Activated naive CD8-positive, alpha-beta T cell treated with anti-CD3 and anti-CD28 coated beads, Interleukin-2, amount 50 U/mL, for 24 hours (primary cell): ENCODE results near the gene PALD1.
A peak's percentile ranks its signal among the peaks of the same experiment; 100 is the strongest.

Experiments
- ATAC-seq: fragments of 150-1000 bp; cut with Tn5 transposase; one replicate; pipeline ENCODE4 v1.10.0; 2021
- DNase-seq: peaks from one replicate; pipeline ENCODE4 v3.0.0; 2021
- H3K27ac Mint-ChIP-seq: one replicate; pipeline ENCODE4 v1.8.0; 2021; ENCODE audit warnings: mild to moderate bottlenecking, mixed read lengths
- H3K27me3 Mint-ChIP-seq: one replicate; pipeline ENCODE4 v1.8.0; 2021; ENCODE audit warnings: mixed read lengths
- H3K36me3 Mint-ChIP-seq: one replicate; pipeline ENCODE4 v1.8.0; 2021; ENCODE audit warnings: low read depth, mixed read lengths
- H3K4me1 Mint-ChIP-seq: one replicate; pipeline ENCODE4 v1.8.0; 2021; ENCODE audit warnings: mixed read lengths
- H3K4me3 Mint-ChIP-seq: one replicate; pipeline ENCODE4 v1.8.0; 2021; ENCODE audit warnings: mild to moderate bottlenecking, moderate library complexity, mixed read lengths
- H3K9me3 Mint-ChIP-seq: one replicate; pipeline ENCODE4 v1.8.0; 2021; ENCODE audit warnings: mixed read lengths

Gene PALD1

DNA sequence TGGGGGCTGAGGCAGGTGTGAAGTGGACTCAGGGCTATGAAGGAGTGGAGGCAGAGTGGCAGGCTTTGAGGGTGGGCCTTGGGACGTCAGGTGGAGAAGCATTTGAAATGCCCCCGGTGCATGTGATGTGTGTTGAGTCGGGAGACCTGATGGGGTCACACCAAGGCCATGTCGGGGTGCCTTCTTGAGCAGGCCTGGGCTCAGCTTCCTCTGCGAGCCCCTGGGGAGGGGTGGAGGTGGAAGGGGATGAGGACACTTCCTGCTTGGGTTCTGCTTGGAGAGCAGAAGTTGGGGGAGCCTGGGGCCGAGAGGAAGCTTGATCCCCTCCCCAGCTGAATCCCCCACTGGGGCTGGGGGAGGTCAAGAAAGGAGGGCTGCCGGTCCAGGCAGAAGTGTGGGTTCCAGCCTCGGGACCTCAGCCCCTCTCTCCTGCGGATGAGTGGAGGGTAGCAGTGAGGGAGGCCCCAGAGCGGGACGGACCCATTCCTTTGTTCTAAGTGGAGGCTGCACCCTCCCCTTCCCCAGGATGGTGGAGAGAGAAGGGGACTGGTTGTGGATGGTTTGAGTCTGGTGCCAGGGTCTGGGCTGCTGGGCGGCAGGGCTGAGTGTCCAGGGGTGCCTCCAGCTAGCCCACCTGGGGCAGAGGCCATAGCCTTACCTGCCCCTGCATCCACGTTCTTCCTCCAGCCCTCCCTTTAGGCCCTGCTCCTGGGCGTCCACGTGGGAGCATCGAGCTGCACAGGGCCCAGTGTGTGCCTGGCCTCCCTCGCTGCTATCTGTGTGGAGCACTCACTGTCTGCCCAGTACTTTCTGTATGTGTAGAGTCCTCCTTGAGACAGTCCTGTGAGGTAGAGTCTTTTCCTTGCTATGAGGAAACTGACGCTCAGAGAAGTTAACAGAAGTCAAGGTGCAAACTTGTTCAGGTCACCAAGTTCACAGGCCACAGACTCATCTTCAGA lies 87.3 kb downstream of the PALD1 start:
- ATAC-seq (no peak), DNase-seq (no peak)
- H3K4me3 Mint-ChIP-seq, result no peak overlapping the region
- no peaks in the 10 kb centered on the region for H3K9me3 Mint-ChIP-seq
- H3K36me3 Mint-ChIP-seq, result peaks cover 3% of the 10 kb centered on the region
- H3K4me1 Mint-ChIP-seq, result peaks cover 26% of the 10 kb centered on the region
- no peak overlapping the region for H3K27ac Mint-ChIP-seq
- H3K27me3 Mint-ChIP-seq, result no peaks in the 10 kb centered on the region

DNA sequence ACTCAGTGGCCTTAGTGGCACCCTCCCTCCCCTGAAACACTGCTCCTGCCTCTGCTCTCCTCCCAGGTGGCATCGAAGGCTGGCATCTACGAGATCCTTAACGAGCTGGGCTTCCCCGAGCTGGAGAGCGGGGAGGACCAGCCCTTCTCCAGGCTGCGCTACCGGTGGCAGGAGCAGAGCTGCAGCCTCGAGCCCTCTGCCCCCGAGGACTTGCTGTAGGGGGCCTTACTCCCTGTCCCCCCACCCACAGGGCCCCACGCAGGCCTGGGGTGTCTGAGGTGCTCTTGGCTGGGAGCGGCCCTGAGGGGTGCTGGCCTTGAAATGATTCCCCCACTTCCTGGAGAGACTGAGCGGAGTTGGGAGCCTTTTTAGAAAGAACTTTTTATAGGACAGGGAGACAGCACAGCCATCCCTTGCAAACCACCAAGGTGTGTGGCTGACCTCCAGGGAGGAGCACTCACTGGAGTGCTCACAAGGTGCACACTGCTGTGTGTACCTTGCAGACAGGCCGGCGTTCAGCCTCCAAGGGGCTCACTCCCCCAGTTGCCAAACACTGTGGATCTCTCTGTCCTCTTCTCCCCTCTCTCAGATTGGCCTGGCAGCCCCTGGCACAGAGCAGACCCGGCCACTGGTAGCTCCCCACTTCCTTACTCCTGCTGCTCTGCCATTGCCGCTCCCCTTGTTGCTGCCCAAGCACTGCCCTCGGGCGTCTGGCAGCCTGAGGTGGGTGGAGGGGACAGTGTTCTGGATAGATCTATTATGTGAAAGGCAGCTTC lies 88.1 kb downstream of the PALD1 start:
- Mint-ChIP-seq H3K27me3 (no peaks in the 10 kb centered on the region), H3K27ac (no peak overlapping the region), H3K4me1 (peaks cover 27% of the 10 kb centered on the region), H3K9me3 (no peaks in the 10 kb centered on the region), H3K4me3 (no peak overlapping the region), H3K36me3 (peaks cover 3% of the 10 kb centered on the region)
- ATAC-seq (no peak), DNase-seq (no peak)

- Mint-ChIP-seq H3K4me3 (no peak overlapping the region), H3K9me3 (no peaks in the 10 kb centered on the region), H3K36me3 (peaks cover 3% of the 10 kb centered on the region), H3K4me1 (peaks cover 24% of the 10 kb centered on the region), H3K27ac (no peak overlapping the region), H3K27me3 (no peaks in the 10 kb centered on the region)
- DNase-seq (no peak), ATAC-seq (no peak)
Observed at GRCh38 chr10:70567603-70568002, 89.0 kb downstream of the PALD1 start.

- Mint-ChIP-seq H3K36me3 (peaks cover 3% of the 10 kb centered on the region), H3K27me3 (no peaks in the 10 kb centered on the region), H3K27ac (no peak overlapping the region), H3K9me3 (no peaks in the 10 kb centered on the region), H3K4me1 (peaks cover 20% of the 10 kb centered on the region), H3K4me3 (no peak overlapping the region)
- no peak for DNase-seq
- ATAC-seq, result no peak
Observed at GRCh38 chr10:70568113-70568512, 89.5 kb downstream of the PALD1 start.

DNA sequence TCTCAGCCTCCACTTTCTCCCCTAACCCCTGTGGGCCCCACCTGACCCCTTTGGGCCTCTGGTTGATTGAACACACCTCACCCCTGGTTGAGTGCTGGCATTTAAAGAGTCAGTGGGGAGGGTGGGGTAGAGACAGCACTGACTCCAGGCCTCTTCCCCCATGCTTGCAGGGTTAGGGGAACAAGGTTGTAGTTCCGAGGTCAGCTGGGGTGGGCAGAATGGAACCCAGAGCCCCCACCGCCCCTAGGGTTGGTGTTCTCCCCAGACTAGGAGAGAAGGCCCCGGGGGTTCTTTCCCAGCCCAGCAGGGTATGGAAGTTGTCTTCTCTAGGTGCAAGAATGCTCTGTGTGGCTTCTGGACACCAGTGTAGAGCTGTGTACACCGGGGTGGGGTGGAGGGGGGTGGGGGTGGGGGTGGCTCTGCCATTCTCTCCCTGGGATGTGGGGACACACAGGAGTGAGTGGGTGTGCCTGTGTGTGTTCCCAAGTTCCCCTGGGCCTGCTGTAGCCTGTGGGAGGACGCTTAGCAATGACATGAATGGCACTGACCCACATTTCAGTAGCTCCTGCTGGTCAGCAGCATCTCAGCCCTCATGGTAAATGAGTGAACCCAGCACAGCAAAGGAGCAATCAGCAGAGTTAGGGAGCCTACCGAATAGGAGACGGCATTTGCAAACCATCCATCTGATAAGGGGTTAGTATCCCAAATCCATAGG lies 90.4 kb downstream of the PALD1 start:
- H3K9me3 Mint-ChIP-seq, result no peaks in the 10 kb centered on the region
- H3K27ac Mint-ChIP-seq, result no peak overlapping the region
- H3K27me3 Mint-ChIP-seq, result no peaks in the 10 kb centered on the region
- peaks cover 16% of the 10 kb centered on the region for H3K4me1 Mint-ChIP-seq
- H3K4me3 Mint-ChIP-seq, result no peak overlapping the region
- peaks cover 3% of the 10 kb centered on the region for H3K36me3 Mint-ChIP-seq
- DNase-seq (no peak), ATAC-seq (no peak)

GRCh38 chr10:70571236-70571635 lies 92.7 kb downstream of the PALD1 start:
- Mint-ChIP-seq H3K27me3 (no peaks in the 10 kb centered on the region), H3K36me3 (peaks cover 3% of the 10 kb centered on the region), H3K27ac (no peak overlapping the region), H3K4me1 (peaks cover 26% of the 10 kb centered on the region), H3K4me3 (no peak overlapping the region), H3K9me3 (no peaks in the 10 kb centered on the region)
- DNase-seq (no peak), ATAC-seq (no peak)

GRCh38 chr10:70571636-70572439 lies 93.3 kb downstream of the PALD1 start:
- no peak overlapping the region for H3K4me3 Mint-ChIP-seq
- H3K27ac Mint-ChIP-seq, result no peak overlapping the region
- H3K36me3 Mint-ChIP-seq, result peaks cover 3% of the 10 kb centered on the region
- no peak for DNase-seq
- H3K4me1 Mint-ChIP-seq, result peaks cover 32% of the 10 kb centered on the region
- no peak for ATAC-seq
- H3K9me3 Mint-ChIP-seq, result no peaks in the 10 kb centered on the region
- H3K27me3 Mint-ChIP-seq, result no peaks in the 10 kb centered on the region

DNA sequence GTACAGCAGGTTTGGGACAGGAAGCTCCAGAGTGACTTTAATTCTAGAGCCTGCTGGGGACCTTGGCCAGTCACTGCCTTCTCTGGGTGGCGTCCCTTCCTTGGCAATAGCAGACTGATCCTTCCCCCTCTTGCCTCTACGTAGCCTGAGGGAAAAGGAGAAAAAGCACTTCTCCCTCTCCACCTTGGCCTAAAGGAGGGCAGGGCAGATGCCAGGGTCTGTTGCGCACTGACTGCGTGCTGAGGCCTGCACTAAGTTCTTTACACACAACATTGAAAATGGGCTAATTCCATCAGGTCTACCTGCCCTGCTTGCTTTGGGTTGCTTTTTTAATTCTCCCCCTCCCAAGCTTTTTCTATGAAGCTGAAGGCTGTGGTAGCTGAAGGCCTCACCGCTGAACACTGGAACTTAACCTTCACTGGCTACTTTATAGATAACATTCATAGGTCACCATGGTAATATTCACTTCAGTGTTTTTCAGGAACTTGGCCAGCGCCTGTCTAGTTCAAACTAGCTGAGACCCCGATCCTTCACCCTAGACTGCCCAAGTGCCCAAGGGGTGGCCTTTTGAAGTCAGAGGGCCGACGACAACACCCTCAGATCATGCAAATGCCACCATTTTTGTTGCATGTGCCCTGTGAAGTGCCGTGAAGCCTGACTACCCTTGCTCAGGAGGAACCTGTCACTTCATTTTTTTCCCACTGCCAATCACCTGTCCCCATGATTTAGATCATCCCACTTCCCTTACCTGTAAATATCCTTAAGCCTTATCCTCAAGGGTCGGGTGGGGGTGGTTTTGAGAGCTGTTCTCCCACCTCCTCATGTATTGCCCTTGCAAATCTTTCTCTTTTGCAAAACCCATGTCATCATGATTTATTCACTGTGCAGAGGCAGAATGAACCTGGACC lies 95.3 kb downstream of the PALD1 start:
- Mint-ChIP-seq H3K4me1 (peaks cover 52% of the 10 kb centered on the region), H3K4me3 (no peak overlapping the region), H3K36me3 (peaks cover 5% of the 10 kb centered on the region), H3K27ac (no peak overlapping the region), H3K9me3 (no peaks in the 10 kb centered on the region), H3K27me3 (no peaks in the 10 kb centered on the region)
- DNase-seq (no peak), ATAC-seq (no peak)

- DNase-seq (no peak), ATAC-seq (no peak)
- Mint-ChIP-seq H3K9me3 (no peaks in the 10 kb centered on the region), H3K27me3 (no peaks in the 10 kb centered on the region), H3K4me3 (no peak overlapping the region), H3K27ac (peak overlapping the region; percentile 52), H3K4me1 (peaks cover 59% of the 10 kb centered on the region), H3K36me3 (peaks cover 4% of the 10 kb centered on the region)
Observed at GRCh38 chr10:70575486-70575873, 96.9 kb downstream of the PALD1 start.

DNA sequence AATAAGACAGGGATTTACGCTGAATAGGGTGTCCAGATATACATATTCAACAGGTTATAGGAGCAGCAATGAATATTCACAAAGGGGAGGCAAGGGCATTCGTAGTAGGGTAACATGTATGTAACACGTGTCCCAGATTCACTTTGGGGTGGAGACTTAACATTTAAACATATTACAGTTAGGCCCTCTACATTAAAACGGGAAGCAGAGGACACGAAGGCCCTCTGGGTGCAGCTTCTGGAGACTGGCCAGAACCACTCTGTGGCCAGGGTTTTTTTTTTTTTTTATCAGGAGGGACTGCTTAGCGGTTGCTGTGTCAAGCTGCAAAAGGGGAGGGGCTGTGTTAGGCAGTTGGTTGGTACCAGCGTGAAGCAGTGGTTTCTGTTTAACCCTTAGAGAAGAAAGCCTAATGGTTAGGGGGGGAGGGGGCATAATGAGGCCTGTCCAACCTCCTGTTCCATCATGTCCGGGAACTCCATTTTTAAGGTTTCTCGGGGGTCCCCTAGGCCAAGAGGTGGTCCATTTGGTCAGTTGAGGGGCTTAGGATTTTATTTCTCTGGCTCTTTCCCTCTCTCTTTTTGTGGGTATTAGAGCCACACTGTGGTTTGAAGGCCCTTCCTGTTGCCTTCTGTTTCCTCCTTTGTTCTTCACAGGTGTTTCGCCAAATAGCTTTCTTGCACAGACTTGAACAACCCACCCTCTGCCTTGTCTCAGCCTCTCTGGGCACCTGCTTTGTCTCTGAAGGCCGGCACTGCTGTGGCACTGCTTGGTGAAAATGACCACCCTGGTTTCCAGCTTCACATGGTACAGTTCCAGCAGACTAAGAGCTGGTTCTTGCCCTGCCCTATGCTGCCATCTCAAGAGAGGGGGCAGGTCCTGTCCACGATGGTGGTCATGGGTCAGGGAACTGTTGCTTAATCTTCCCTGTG lies 97.6 kb downstream of the PALD1 start:
- peak overlapping the region; percentile 65 for H3K4me3 Mint-ChIP-seq
- ATAC-seq (no peak), DNase-seq (no peak)
- H3K27me3 Mint-ChIP-seq, result no peaks in the 10 kb centered on the region
- no peaks in the 10 kb centered on the region for H3K9me3 Mint-ChIP-seq
- H3K27ac Mint-ChIP-seq, result peak overlapping the region; percentile 97
- peaks cover 62% of the 10 kb centered on the region for H3K4me1 Mint-ChIP-seq
- peaks cover 4% of the 10 kb centered on the region for H3K36me3 Mint-ChIP-seq

- H3K27me3 Mint-ChIP-seq, result no peaks in the 10 kb centered on the region
- H3K4me1 Mint-ChIP-seq, result peaks cover 61% of the 10 kb centered on the region
- DNase-seq (no peak), ATAC-seq (no peak)
- peaks cover 4% of the 10 kb centered on the region for H3K36me3 Mint-ChIP-seq
- H3K9me3 Mint-ChIP-seq, result no peaks in the 10 kb centered on the region
- peak overlapping the region; percentile 65 for H3K4me3 Mint-ChIP-seq
- H3K27ac Mint-ChIP-seq, result peak overlapping the region; percentile 97
Observed at GRCh38 chr10:70576803-70577517, 98.4 kb downstream of the PALD1 start.

DNA sequence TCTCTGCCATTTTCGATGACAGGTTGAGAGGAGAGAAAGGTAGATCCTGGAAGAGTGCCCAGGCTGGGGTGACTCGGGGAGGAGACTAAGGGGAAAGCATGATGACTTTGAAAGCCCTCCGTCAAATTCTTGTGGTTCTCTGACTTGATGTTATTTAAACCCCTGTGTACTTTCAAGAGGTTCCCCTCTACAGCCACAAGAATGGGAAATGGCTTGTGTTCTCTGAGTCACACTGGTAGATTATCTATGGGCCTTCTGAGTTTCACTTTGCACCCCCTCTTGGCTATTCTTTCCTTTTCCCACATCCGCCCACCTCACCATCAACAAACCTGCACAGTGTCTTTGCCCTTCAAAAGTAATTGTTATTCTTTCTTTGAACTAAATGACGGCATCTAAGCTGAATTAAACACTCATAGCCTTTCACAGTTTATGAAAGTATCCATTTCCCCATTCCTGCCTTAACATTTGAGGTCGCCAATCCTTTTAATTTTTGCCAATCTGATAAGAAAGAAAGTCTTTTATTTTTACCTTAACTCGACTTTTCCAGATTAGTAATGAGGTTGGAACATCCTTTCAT lies 99.9 kb downstream of the PALD1 start:
- ATAC-seq (peak; percentile 85), DNase-seq (peak; percentile 76)
- no peaks in the 10 kb centered on the region for H3K9me3 Mint-ChIP-seq
- peak overlapping the region; percentile 97 for H3K27ac Mint-ChIP-seq
- peaks cover 61% of the 10 kb centered on the region for H3K4me1 Mint-ChIP-seq
- peaks cover 4% of the 10 kb centered on the region for H3K36me3 Mint-ChIP-seq
- H3K27me3 Mint-ChIP-seq, result no peaks in the 10 kb centered on the region
- H3K4me3 Mint-ChIP-seq, result peak overlapping the region; percentile 65
